DND-41 (cell line): ENCODE measurements around the gene SCOC.

Experiments
- ATAC-seq: fragments of 200-7000 bp; cut with Tn5 transposase; 3 replicates; pipeline ENCODE4 v1.9.1; 2021; ENCODE audit warnings: low read depth; ENCODE audit not compliant: insufficient read depth
- DNase-seq: peaks from one replicate; pipeline ENCODE4 v3.0.0-alpha.2; 2020
- H2AFZ ChIP-seq: 2 replicates; pipeline ENCODE4 v1.6.0; 2012; ENCODE audit warnings: low read depth, low read length
- H3K27ac ChIP-seq: 2 replicates; pipeline ENCODE4 v1.5.1; 2012; ENCODE audit warnings: low read length, inconsistent platforms
- H3K27me3 ChIP-seq: fragments of 200-600 bp; sonication (generic); 2 replicates; pipeline ENCODE4 v1.6.0; 2012; ENCODE audit warnings: low read length, mild to moderate bottlenecking, inconsistent platforms; ENCODE audit not compliant: insufficient read depth, poor library complexity
- H3K36me3 ChIP-seq: 2 replicates; pipeline ENCODE4 v1.5.1; 2012; ENCODE audit warnings: low read length, inconsistent platforms; ENCODE audit not compliant: insufficient read depth
- H3K4me1 ChIP-seq: 2 replicates; pipeline ENCODE4 v1.5.1; 2012; ENCODE audit warnings: mild to moderate bottlenecking, low read length; ENCODE audit not compliant: insufficient read depth
- H3K4me2 ChIP-seq: 2 replicates; pipeline ENCODE4 v1.6.0; 2012; ENCODE audit warnings: mild to moderate bottlenecking, moderate library complexity, low read length, inconsistent platforms; ENCODE audit not compliant: insufficient read depth
- H3K4me3 ChIP-seq, 2 experiments: fragments of 200-600 bp in 1 of 2; shearing (Covaris generic) in 1 of 2; 2 replicates each; pipeline ENCODE4 v1.5.1; 2012 to 2016; ENCODE audit warnings: inconsistent platforms in 2 of 2, low read length in 2 of 2, mild to moderate bottlenecking in 2 of 2, low read depth in 1 of 2, moderate library complexity in 1 of 2
- H3K79me2 ChIP-seq: 2 replicates; pipeline ENCODE4 v1.6.0; 2012; ENCODE audit warnings: low read length, inconsistent platforms; ENCODE audit not compliant: insufficient read depth
- H3K9ac ChIP-seq: 2 replicates; pipeline ENCODE4 v1.6.0; 2012; ENCODE audit warnings: low read depth, mild to moderate bottlenecking, inconsistent platforms, low read length, moderate library complexity
- H3K9me3 ChIP-seq: 2 replicates; pipeline ENCODE4 v1.5.1; 2012; ENCODE audit warnings: low read length, moderate library complexity, mild to moderate bottlenecking, inconsistent platforms; ENCODE audit not compliant: insufficient read depth, severe bottlenecking
- H4K20me1 ChIP-seq: 2 replicates; pipeline ENCODE4 v1.6.0; 2012; ENCODE audit warnings: low read length; ENCODE audit not compliant: insufficient read depth
- CTCF ChIP-seq: IDR thresholded peaks from 2 replicates; pipeline ENCODE4 v1.5.1; 2012; ENCODE audit warnings: borderline replicate concordance, low read length, moderate library complexity, mild to moderate bottlenecking; ENCODE audit not compliant: poor library complexity, severe bottlenecking; ENCODE audit errors: extremely low read depth
- EZH2 ChIP-seq: IDR thresholded peaks from 3 replicates; pipeline ENCODE4 v1.6.1; 2012; ENCODE audit warnings: borderline replicate concordance, low read depth, mild to moderate bottlenecking, moderate library complexity, low read length, inconsistent platforms; ENCODE audit not compliant: severe bottlenecking

SCOC gene

GRCh38 chr4:140423106-140423505 lies 49.7 kb downstream of the SCOC start:
- Histone ChIP-seq H3K36me3 (no peaks in the 10 kb centered on the region), H3K27me3 (peaks cover 48% of the 10 kb centered on the region), H3K9ac (no peak overlapping the region), H3K4me1 (peaks cover 20% of the 10 kb centered on the region), H3K4me3 (no peak overlapping the region), H3K79me2 (no peaks in the 10 kb centered on the region), H3K9me3 (no peaks in the 10 kb centered on the region), H3K27ac (no peak overlapping the region), H4K20me1 (no peaks in the 10 kb centered on the region), H2AFZ (no peak overlapping the region), H3K4me2 (no peak overlapping the region)
- TF ChIP-seq EZH2: no peak
- no peak for TF ChIP-seq CTCF
- DNase-seq (no peak), ATAC-seq (no peak)

- ATAC-seq (peak; percentile 44), DNase-seq (peak; percentile 16)
- Histone ChIP-seq H3K36me3 (no peaks in the 10 kb centered on the region), H3K79me2 (no peaks in the 10 kb centered on the region), H3K9ac (peak overlapping the region; percentile 47; the same call in 1 of the 2 replicates), H3K9me3 (no peaks in the 10 kb centered on the region), H3K4me2 (peak overlapping the region; percentile 81), H4K20me1 (no peaks in the 10 kb centered on the region), H3K27ac (no peak overlapping the region), H3K4me1 (peaks cover 20% of the 10 kb centered on the region), H3K4me3 (peak overlapping the region; percentile 9 to 62; a peak in 3 of 4 replicates), H2AFZ (peak overlapping the region; percentile 75), H3K27me3 (peaks cover 62% of the 10 kb centered on the region)
- no peak for TF ChIP-seq EZH2
- TF ChIP-seq CTCF: no peak
Measured at GRCh38 chr4:140426610-140427105, 53.2 kb downstream of the SCOC start.

GRCh38 chr4:140427106-140427918 lies 53.9 kb downstream of the SCOC start, which contains the start of gene CLGN:
CLGN (minus strand) TSS chr4:140427648; CDS start chr4:140413078, 14,570 bp downstream.
- no peaks in the 10 kb centered on the region for H3K9me3 ChIP-seq
- H3K79me2 ChIP-seq: no peaks in the 10 kb centered on the region
- H3K36me3 ChIP-seq: no peaks in the 10 kb centered on the region
- H4K20me1 ChIP-seq: no peaks in the 10 kb centered on the region
- peaks cover 20% of the 10 kb centered on the region for H3K4me1 ChIP-seq
- H3K27ac ChIP-seq: no peak within 1 kb of the TSS
- peak within 1 kb of the TSS; percentile 47; the same call in 1 of the 2 replicates for H3K9ac ChIP-seq
- peak within 1 kb of the TSS; percentile 75 for H2AFZ ChIP-seq
- TF ChIP-seq EZH2 (peak; percentile 97), CTCF (peak; percentile 57)
- H3K27me3 ChIP-seq: peaks cover 62% of the 10 kb centered on the region
- ATAC-seq (peak; percentile 92), DNase-seq (peak; percentile 69)
- peak within 1 kb of the TSS; percentile 81 for H3K4me2 ChIP-seq
- peak within 1 kb of the TSS; percentile 9 to 62 for H3K4me3 ChIP-seq
